GM23338 (cell line): ENCODE measurements around the gene TSPOAP1. TPM values are rescaled to one million over a fixed set of nuclear protein-coding genes. Genes with fewer than 3 reads are reported as not detected.

Experiments
- ATAC-seq: fragments of 200-7000 bp; cut with Tn5 transposase; 3 replicates; pipeline ENCODE4 v1.9.1; 2020
- DNase-seq: peaks from one replicate; pipeline ENCODE4 v3.0.0-alpha.2; 2015; ENCODE audit warnings: low spot score
- H2AFZ ChIP-seq: fragments of 200-600 bp; sonication (generic); 2 replicates; pipeline ENCODE4 v1.8.0; 2016; ENCODE audit warnings: antibody characterized with exemption, mild to moderate bottlenecking, moderate library complexity
- H3F3A ChIP-seq: fragments of 200-600 bp; sonication (generic); replicated peaks from 2 replicates; pipeline ENCODE4 v1.8.0; 2017; ENCODE audit warnings: antibody characterized with exemption, mixed run types, low read depth
- H3K27ac ChIP-seq: fragments of 200-600 bp; sonication (generic); 2 replicates; pipeline ENCODE4 v1.6.1; 2016; ENCODE audit warnings: low read depth
- H3K27me3 ChIP-seq: fragments of 200-600 bp; sonication (generic); 2 replicates; pipeline ENCODE4 v1.8.0; 2016; ENCODE audit warnings: mild to moderate bottlenecking, mixed run types, moderate library complexity; ENCODE audit not compliant: insufficient read depth
- H3K36me3 ChIP-seq: fragments of 200-600 bp; sonication (generic); 2 replicates; pipeline ENCODE4 v1.8.0; 2016; ENCODE audit warnings: mild to moderate bottlenecking; ENCODE audit not compliant: insufficient read depth
- H3K4me1 ChIP-seq: fragments of 200-600 bp; sonication (generic); 2 replicates; pipeline ENCODE4 v1.8.0; 2016; ENCODE audit warnings: mild to moderate bottlenecking, moderate library complexity; ENCODE audit not compliant: insufficient read depth
- H3K4me2 ChIP-seq: fragments of 200-600 bp; sonication (generic); 2 replicates; pipeline ENCODE4 v1.7.1; 2017; ENCODE audit warnings: mixed run types
- H3K4me3 ChIP-seq: fragments of 200-600 bp; sonication (generic); 2 replicates; pipeline ENCODE4 v1.6.1; 2016; ENCODE audit warnings: mixed run types
- H3K79me2 ChIP-seq: fragments of 200-600 bp; sonication (generic); replicated peaks from 2 replicates; pipeline ENCODE4 v1.8.0; 2017; ENCODE audit warnings: mild to moderate bottlenecking; ENCODE audit not compliant: insufficient read depth
- H3K9me2 ChIP-seq: fragments of 200-600 bp; sonication (generic); 2 replicates; pipeline ENCODE4 v1.8.0; 2017; ENCODE audit not compliant: insufficient read depth
- H4K20me1 ChIP-seq: fragments of 200-600 bp; sonication (generic); replicated peaks from 2 replicates; pipeline ENCODE4 v1.8.0; 2017; ENCODE audit warnings: mild to moderate bottlenecking; ENCODE audit not compliant: insufficient read depth
- H3K27ac Mint-ChIP-seq: 2 replicates; pipeline ENCODE4 v1.8.0; 2020; ENCODE audit warnings: inconsistent platforms, mild to moderate bottlenecking, moderate library complexity, mixed read lengths
- H3K27me3 Mint-ChIP-seq: 3 replicates; pipeline ENCODE4 v1.8.0; 2022; ENCODE audit warnings: low read depth, mild to moderate bottlenecking, moderate library complexity, mixed read lengths, inconsistent platforms; ENCODE audit not compliant: insufficient read depth, poor library complexity
- H3K36me3 Mint-ChIP-seq: 3 replicates; pipeline ENCODE4 v1.8.0; 2021; ENCODE audit warnings: low read depth, mild to moderate bottlenecking, inconsistent platforms, moderate library complexity, mixed read lengths
- H3K4me1 Mint-ChIP-seq: 3 replicates; pipeline ENCODE4 v1.8.0; 2020; ENCODE audit warnings: mild to moderate bottlenecking, inconsistent platforms, mixed read lengths
- H3K4me3 Mint-ChIP-seq: 3 replicates; pipeline ENCODE4 v1.8.0; 2021; ENCODE audit warnings: moderate library complexity, mild to moderate bottlenecking, inconsistent platforms, mixed read lengths
- H3K9me3 Mint-ChIP-seq: 3 replicates; pipeline ENCODE4 v1.8.0; 2020; ENCODE audit warnings: moderate library complexity, mild to moderate bottlenecking, inconsistent platforms, mixed read lengths
- CREB1 ChIP-seq: fragments of 250-450 bp; sonication (Bioruptor Pico); IDR thresholded peaks from 2 replicates; pipeline ENCODE4 v1.5.0; 2020; ENCODE audit warnings: low read depth, mild to moderate bottlenecking, moderate library complexity
- CTCF ChIP-seq, 2 experiments: fragments of 200-600 bp in 1 of 2; sonication (generic) in 1 of 2; conservative IDR thresholded peaks; 2 replicates each; pipeline versions ENCODE4 v1.5.1 to v1.6.1; 2016 to 2017; ENCODE audit warnings: antibody characterized with exemption in 2 of 2, low read depth in 2 of 2, mild to moderate bottlenecking in 2 of 2, moderate library complexity in 1 of 2
- EZH2phosphoT487 ChIP-seq: fragments of 200-600 bp; sonication (generic); IDR thresholded peaks from one replicate; pipeline ENCODE4 v1.8.1; 2018; ENCODE audit warnings: antibody characterized with exemption; ENCODE audit not compliant: unreplicated experiment
- JUNB ChIP-seq: IDR thresholded peaks from one replicate; pipeline ENCODE4 v1.6.1; 2016; ENCODE audit warnings: antibody characterized with exemption; ENCODE audit not compliant: unreplicated experiment
- NANOG ChIP-seq: IDR thresholded peaks from 2 replicates; pipeline ENCODE4 v1.6.1; 2016; ENCODE audit warnings: antibody characterized with exemption, borderline replicate concordance
- ZNF114 ChIP-seq: fragments of 250-450 bp; sonication (Bioruptor Pico); IDR thresholded peaks from 2 replicates; pipeline ENCODE4 v1.5.0; 2020; ENCODE audit warnings: mild to moderate bottlenecking, moderate library complexity
- ZNF331 ChIP-seq: fragments of 250-450 bp; sonication (Bioruptor Pico); IDR thresholded peaks from 2 replicates; pipeline ENCODE4 v1.5.0; 2020; ENCODE audit warnings: low read depth, mild to moderate bottlenecking, moderate library complexity
- polyA plus RNA-seq: library from polyadenylated mRNA; unstranded; fragments of >200 nt; fragmentation: Nextera tagmentation; extraction: Ambion mirVana; gene quantifications from 2 replicates; pipeline ENCODE4 v1.2.1, GENCODE V29; 2016
- total RNA-seq: library from RNA; depleted of rRNA; stranded (reverse); fragments of >200 nt; shearing (Covaris generic); gene quantifications from 2 replicates; pipeline ENCODE4 v1.2.3, GENCODE V29; 2014
- TF ChIP-seq, protein P1 (sequence below): IDR thresholded peaks from one replicate; pipeline ENCODE4 v1.6.1; 2018; ENCODE audit warnings: antibody characterized with exemption; ENCODE audit not compliant: unreplicated experiment

The TSPOAP1 gene
- total and polyA plus RNA-seq, 2 experiments from 2014 or later, result 7.3 to 11.8 TPM

- no peak overlapping the region for H2AFZ ChIP-seq
- peaks cover 23% of the 10 kb centered on the region for H3K27me3 ChIP-seq
- H4K20me1 ChIP-seq, result no peaks in the 10 kb centered on the region
- H3K4me1 ChIP-seq, result peaks cover 19% of the 10 kb centered on the region; the same call in 1 of the 2 replicates
- no peak overlapping the region for H3K4me2 ChIP-seq
- no peaks in the 10 kb centered on the region for H3K36me3 Mint-ChIP-seq
- H3K9me2 ChIP-seq, result no peaks in the 10 kb centered on the region
- no peak overlapping the region for H3K4me3 Mint-ChIP-seq
- H3K27me3 Mint-ChIP-seq, result peaks cover 26% of the 10 kb centered on the region
- H3K4me1 Mint-ChIP-seq, result peaks cover 25% of the 10 kb centered on the region
- ATAC-seq (no peak), DNase-seq (no peak)
- no peak overlapping the region for H3K27ac Mint-ChIP-seq
- H3K36me3 ChIP-seq, result no peaks in the 10 kb centered on the region
- H3K4me3 ChIP-seq, result no peak overlapping the region
- no peaks in the 10 kb centered on the region for H3K79me2 ChIP-seq
- H3F3A ChIP-seq, result no peaks in the 10 kb centered on the region
- H3K9me3 Mint-ChIP-seq, result no peaks in the 10 kb centered on the region; the same call in 2 of the 3 replicates
- TF ChIP-seq NANOG (no peak), EZH2phosphoT487 (no peak), JUNB (no peak), CTCF (conservative IDR thresholded peaks at IDR 0.05; ENCODE audit: low read depth in 2 of 2) (no peak)
- H3K27ac ChIP-seq, result no peak overlapping the region
Measured at GRCh38 chr17:58321571-58322525, 6.7 kb downstream of the TSPOAP1 start.

DNA sequence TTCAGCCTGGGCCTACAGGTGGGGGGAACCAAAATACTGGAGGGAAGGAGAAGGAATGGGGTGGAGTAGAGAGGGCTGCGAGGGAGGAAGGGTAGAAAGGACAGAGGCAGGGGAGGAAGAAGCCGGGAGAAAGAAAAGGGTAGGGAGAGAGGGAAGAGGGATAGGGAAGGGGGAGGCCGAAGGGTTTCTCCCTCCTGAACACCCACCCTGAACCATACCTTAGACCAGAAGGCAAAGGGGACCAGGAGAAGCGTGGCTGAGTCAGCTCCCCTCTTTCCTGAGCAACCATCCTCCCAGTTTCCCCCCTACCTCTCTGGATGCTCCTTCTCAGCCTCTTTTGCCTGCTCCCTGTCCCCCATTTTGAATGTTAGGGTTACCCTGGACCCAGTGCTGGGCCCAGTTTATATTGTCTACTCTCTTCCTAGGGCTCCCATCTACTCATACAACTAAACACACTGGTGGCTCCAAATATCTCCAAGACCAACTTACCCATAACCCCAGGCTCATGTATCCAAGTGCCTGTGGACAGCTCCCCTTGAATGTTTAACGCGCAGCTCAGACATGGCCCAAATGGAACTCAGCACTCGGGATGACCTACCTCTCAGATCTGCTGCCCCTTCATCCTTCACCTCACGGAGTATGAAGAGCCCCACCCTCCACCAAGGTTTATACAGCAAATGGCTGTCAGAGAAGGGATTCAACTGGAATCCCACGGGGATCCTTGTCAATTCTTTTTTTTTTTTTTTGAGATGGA, 7.8 kb downstream of the TSPOAP1 start:
- no peaks in the 10 kb centered on the region for H4K20me1 ChIP-seq
- Mint-ChIP-seq H3K4me3 (no peak overlapping the region), H3K27me3 (peaks cover 25% of the 10 kb centered on the region), H3K36me3 (no peaks in the 10 kb centered on the region), H3K9me3 (no peaks in the 10 kb centered on the region; the same call in 2 of the 3 replicates), H3K4me1 (peaks cover 18% of the 10 kb centered on the region), H3K27ac (no peak overlapping the region)
- H3K27ac ChIP-seq, result no peak overlapping the region
- H3K79me2 ChIP-seq, result no peaks in the 10 kb centered on the region
- H2AFZ ChIP-seq, result no peak overlapping the region
- ATAC-seq (no peak), DNase-seq (no peak)
- H3K27me3 ChIP-seq, result peaks cover 23% of the 10 kb centered on the region
- peaks cover 17% of the 10 kb centered on the region; the same call in 1 of the 2 replicates for H3K4me1 ChIP-seq
- no peaks in the 10 kb centered on the region for H3F3A ChIP-seq
- H3K36me3 ChIP-seq, result no peaks in the 10 kb centered on the region
- H3K4me3 ChIP-seq, result no peak overlapping the region
- H3K4me2 ChIP-seq, result no peak overlapping the region
- no peaks in the 10 kb centered on the region for H3K9me2 ChIP-seq
- TF ChIP-seq, protein P1, sequence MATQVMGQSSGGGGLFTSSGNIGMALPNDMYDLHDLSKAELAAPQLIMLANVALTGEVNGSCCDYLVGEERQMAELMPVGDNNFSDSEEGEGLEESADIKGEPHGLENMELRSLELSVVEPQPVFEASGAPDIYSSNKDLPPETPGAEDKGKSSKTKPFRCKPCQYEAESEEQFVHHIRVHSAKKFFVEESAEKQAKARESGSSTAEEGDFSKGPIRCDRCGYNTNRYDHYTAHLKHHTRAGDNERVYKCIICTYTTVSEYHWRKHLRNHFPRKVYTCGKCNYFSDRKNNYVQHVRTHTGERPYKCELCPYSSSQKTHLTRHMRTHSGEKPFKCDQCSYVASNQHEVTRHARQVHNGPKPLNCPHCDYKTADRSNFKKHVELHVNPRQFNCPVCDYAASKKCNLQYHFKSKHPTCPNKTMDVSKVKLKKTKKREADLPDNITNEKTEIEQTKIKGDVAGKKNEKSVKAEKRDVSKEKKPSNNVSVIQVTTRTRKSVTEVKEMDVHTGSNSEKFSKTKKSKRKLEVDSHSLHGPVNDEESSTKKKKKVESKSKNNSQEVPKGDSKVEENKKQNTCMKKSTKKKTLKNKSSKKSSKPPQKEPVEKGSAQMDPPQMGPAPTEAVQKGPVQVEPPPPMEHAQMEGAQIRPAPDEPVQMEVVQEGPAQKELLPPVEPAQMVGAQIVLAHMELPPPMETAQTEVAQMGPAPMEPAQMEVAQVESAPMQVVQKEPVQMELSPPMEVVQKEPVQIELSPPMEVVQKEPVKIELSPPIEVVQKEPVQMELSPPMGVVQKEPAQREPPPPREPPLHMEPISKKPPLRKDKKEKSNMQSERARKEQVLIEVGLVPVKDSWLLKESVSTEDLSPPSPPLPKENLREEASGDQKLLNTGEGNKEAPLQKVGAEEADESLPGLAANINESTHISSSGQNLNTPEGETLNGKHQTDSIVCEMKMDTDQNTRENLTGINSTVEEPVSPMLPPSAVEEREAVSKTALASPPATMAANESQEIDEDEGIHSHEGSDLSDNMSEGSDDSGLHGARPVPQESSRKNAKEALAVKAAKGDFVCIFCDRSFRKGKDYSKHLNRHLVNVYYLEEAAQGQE, result no peak
- TF ChIP-seq ZNF114 (CRISPR knock-in tag), result no peak
- no peak for TF ChIP-seq ZNF331 (CRISPR knock-in tag)
- no peak for TF ChIP-seq CREB1 (CRISPR knock-in tag)
